NCI-H748 (cell line): ENCODE results near the gene CD84.
"Not testable (repeated sequence)": the region's sequence is repeated elsewhere in the genome, so short reads cannot be mapped to it uniquely, and the experiment has no call there.

Experiments used
- DNase-seq: peaks from one replicate; lab custom pipeline; 2025; ENCODE audit not compliant: unreplicated experiment; lab: John Stamatoyannopoulos, UW

The CD84 gene

GRCh38 chr1:160576390-160576789, 2.9 kb downstream of the CD84 start:
- no peak for DNase-seq

- no peak for DNase-seq
Measured at GRCh38 chr1:160575112-160575664, 4.1 kb downstream of the CD84 start.

- no peak for DNase-seq
Measured at GRCh38 chr1:160570840-160571239, 8.5 kb downstream of the CD84 start.

- no peak for DNase-seq
Measured at GRCh38 chr1:160569806-160570205, 9.5 kb downstream of the CD84 start.

GRCh38 chr1:160567858-160568682, 11.2 kb downstream of the CD84 start:
- DNase-seq: no peak

GRCh38 chr1:160567341-160567740, 12.0 kb downstream of the CD84 start:
- no peak for DNase-seq

GRCh38 chr1:160565564-160565963, 13.7 kb downstream of the CD84 start:
- DNase-seq: no peak

- DNase-seq: not testable (repeated sequence)
Measured at GRCh38 chr1:160563230-160563629, 16.1 kb downstream of the CD84 start.

GRCh38 chr1:160562745-160563144, 16.6 kb downstream of the CD84 start:
- DNase-seq: not testable (repeated sequence)

GRCh38 chr1:160560806-160561205, 18.5 kb downstream of the CD84 start:
- no peak for DNase-seq

GRCh38 chr1:160560045-160560705, 19.1 kb downstream of the CD84 start:
- no peak for DNase-seq

GRCh38 chr1:160559437-160559836, 19.9 kb downstream of the CD84 start:
- not testable (repeated sequence) for DNase-seq

GRCh38 chr1:160558660-160559380, 20.5 kb downstream of the CD84 start:
- no peak for DNase-seq

- no peak for DNase-seq
Measured at GRCh38 chr1:160553778-160554177, 25.5 kb downstream of the CD84 start.

- DNase-seq: no peak
Measured at GRCh38 chr1:160552425-160552824, 26.9 kb downstream of the CD84 start.

GRCh38 chr1:160550572-160551034, 28.7 kb downstream of the CD84 start:
- no peak for DNase-seq

- no peak for DNase-seq
Measured at GRCh38 chr1:160549665-160550006, 29.7 kb downstream of the CD84 start.

- no peak for DNase-seq
Measured at GRCh38 chr1:160548960-160549664, 30.2 kb downstream of the CD84 start.

- DNase-seq: no peak
Measured at GRCh38 chr1:160548183-160548582, 31.1 kb downstream of the CD84 start.

- DNase-seq: no peak
Measured at GRCh38 chr1:160547422-160547821, 31.9 kb downstream of the CD84 start.

- DNase-seq: no peak
Measured at GRCh38 chr1:160546942-160547341, 32.4 kb downstream of the CD84 start.
